ENCODE data around the gene SOCS6. TPM values are rescaled to one million over a fixed set of nuclear protein-coding genes. Genes with fewer than 3 reads are reported as not detected.

The SOCS6 gene
- total and polyA plus RNA-seq, 2 of the 13 experiments (the other 11 are each of a cell fraction or from before 2014, with no cell fraction given) = 18.6 to 38.3 TPM

GRCh38 chr18:70256994-70257393 lies 31.9 kb upstream of the SOCS6 start:
- FAIRE-seq (no peak), DNase-seq (ENCODE audit: low spot score) (no peak), ATAC-seq (no peak)
- no peak overlapping the region for H2AFZ ChIP-seq (ENCODE audit: low read length)
- POLR2A ChIA-PET = no interaction called here
- H3K36me3 ChIP-seq (replicated peaks in 1 of 2; ENCODE audit: control insufficient read depth in 1 of 2, insufficient read depth in 2 of 2, low read length in 2 of 2) = no peaks in the 10 kb centered on the region
- in situ Hi-C loops (cut with HindIII; ENCODE audit: extremely low pct_ligation_motif_present, low pct_unique_long_range_greater_than_20kb) = no loop called here
- H3K9ac ChIP-seq (ENCODE audit: insufficient read depth, low read depth, low read length) = no peak overlapping the region
- intact Hi-C loops (cut with micrococcal nuclease; ENCODE audit: unreplicated experiment) = no loop called here
- no peak overlapping the region for H3K27ac ChIP-seq (ENCODE audit: extremely low read length, insufficient read depth, low read length)
- CTCF ChIA-PET (ENCODE audit: low intra/inter-chr PET ratio, low total read pairs) = no interaction called here
- WGBS (ENCODE audit: low lambda C conversion rate) = 40% methylated on average over 4 of the region's 4 CpGs
- H3K4me1 ChIP-seq (ENCODE audit: insufficient read depth, low read length) = peaks cover 11% of the 10 kb centered on the region; the same call in 1 of the 2 replicates
- H3K4me2 ChIP-seq (ENCODE audit: low read depth, low read length) = no peak overlapping the region
- TF ChIP-seq IRF2 (CRISPR knock-in tag; IDR thresholded peaks at IDR 0.05) (no peak), PHF5A (CRISPR knock-in tag; IDR thresholded peaks at IDR 0.05; ENCODE audit: low read depth, unreplicated experiment) (no peak), ZNF383 (CRISPR knock-in tag; IDR thresholded peaks at IDR 0.05; ENCODE audit: borderline replicate concordance) (no peak), ZNF468 (CRISPR knock-in tag; IDR thresholded peaks at IDR 0.05) (no peak), NCOA1 (CRISPR knock-in tag; IDR thresholded peaks at IDR 0.05) (no peak), TFDP2 (CRISPR knock-in tag; IDR thresholded peaks at IDR 0.05) (no peak), ZNF207 (IDR thresholded peaks at IDR 0.05; ENCODE audit: borderline replicate concordance) (no peak), MXD1 (CRISPR knock-in tag; IDR thresholded peaks at IDR 0.05) (no peak), ZFP62 (CRISPR knock-in tag; IDR thresholded peaks at IDR 0.05) (no peak), ATF7-NPFF (CRISPR knock-in tag; IDR thresholded peaks at IDR 0.05; ENCODE audit: low read depth) (no peak), MTA3 (CRISPR knock-in tag; IDR thresholded peaks at IDR 0.05) (no peak), SAFB2 (CRISPR knock-in tag; IDR thresholded peaks at IDR 0.05; ENCODE audit: borderline replicate concordance, low read depth) (no peak), ZNF841 (CRISPR knock-in tag; IDR thresholded peaks at IDR 0.05; ENCODE audit: borderline replicate concordance) (no peak), CEBPZ (IDR thresholded peaks at IDR 0.05; ENCODE audit: low read length) (no peak)
- no peaks in the 10 kb centered on the region for H4K20me1 ChIP-seq (ENCODE audit: insufficient read depth, low read length)
- H3K4me3 ChIP-seq (replicated peaks in 1 of 3; ENCODE audit: insufficient read depth in 1 of 3, low read depth in 2 of 3, low read length in 3 of 3) = no peak overlapping the region
- H3K79me2 ChIP-seq (ENCODE audit: insufficient read depth, low read length) = no peaks in the 10 kb centered on the region
- 0 out of 5 replicates have a peak, but pooled peaks cover 0 to 6% of the 10 kb centered on the region in 2 experiments for H3K27me3 ChIP-seq (ENCODE audit: control insufficient read depth in 1 of 2, insufficient read depth in 2 of 2, low read length in 2 of 2)
- BruUV-seq (replicated peaks) = no TSS peak
- no peaks in the 10 kb centered on the region for H3K9me3 ChIP-seq (ENCODE audit: low read length)

Data from HepG2 (cell line).